Neural progenitor cell (in vitro differentiated cells): ENCODE results near the gene PDCD7.
"Not testable (repeated sequence)": the region's sequence is repeated elsewhere in the genome, so short reads cannot be mapped to it uniquely, and the experiment has no call there.

Experiments
- EZH2 ChIP-seq: fragments of 200-600 bp; sonication (generic); IDR thresholded peaks from 2 replicates; pipeline ENCODE4 v1.6.1; 2017; ENCODE audit warnings: antibody characterized with exemption, mild to moderate bottlenecking, moderate library complexity
- TF ChIP-seq, protein P1 (sequence below): fragments of 200-600 bp; sonication (generic); IDR thresholded peaks from 2 replicates; pipeline ENCODE4 v1.5.1; 2017; ENCODE audit warnings: antibody characterized with exemption, mild to moderate bottlenecking

DNA sequence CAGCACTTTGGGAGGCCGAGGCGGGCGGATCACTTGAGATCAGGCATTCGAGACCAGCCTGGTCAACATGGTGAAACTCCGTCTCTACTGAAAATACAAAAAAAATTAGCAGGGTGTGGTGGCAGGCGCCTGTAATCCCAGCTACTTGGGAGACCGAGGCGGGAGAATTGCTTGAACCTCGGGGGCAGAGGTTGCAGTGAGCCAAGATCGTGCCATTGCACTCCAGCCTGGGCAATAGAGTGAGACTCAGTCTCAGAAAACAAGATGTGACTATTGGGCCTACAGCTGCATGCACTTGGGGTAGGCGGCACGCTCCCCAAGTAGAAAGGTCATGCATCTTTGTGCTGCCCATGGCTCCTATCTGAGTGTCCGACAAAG lies 39.8 kb downstream of the PDCD7 start:
- not testable (repeated sequence) for TF ChIP-seq EZH2
- TF ChIP-seq, protein P1, sequence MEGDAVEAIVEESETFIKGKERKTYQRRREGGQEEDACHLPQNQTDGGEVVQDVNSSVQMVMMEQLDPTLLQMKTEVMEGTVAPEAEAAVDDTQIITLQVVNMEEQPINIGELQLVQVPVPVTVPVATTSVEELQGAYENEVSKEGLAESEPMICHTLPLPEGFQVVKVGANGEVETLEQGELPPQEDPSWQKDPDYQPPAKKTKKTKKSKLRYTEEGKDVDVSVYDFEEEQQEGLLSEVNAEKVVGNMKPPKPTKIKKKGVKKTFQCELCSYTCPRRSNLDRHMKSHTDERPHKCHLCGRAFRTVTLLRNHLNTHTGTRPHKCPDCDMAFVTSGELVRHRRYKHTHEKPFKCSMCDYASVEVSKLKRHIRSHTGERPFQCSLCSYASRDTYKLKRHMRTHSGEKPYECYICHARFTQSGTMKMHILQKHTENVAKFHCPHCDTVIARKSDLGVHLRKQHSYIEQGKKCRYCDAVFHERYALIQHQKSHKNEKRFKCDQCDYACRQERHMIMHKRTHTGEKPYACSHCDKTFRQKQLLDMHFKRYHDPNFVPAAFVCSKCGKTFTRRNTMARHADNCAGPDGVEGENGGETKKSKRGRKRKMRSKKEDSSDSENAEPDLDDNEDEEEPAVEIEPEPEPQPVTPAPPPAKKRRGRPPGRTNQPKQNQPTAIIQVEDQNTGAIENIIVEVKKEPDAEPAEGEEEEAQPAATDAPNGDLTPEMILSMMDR, result not testable (repeated sequence)
